NCI-H2227 treated with DMSO at 0.1 percent for 48 hours (cell line): ENCODE results near the gene F12.
A peak's percentile ranks its signal among the peaks of the same experiment; 100 is the strongest.
"Not testable (repeated sequence)": the region's sequence is repeated elsewhere in the genome, so short reads cannot be mapped to it uniquely, and the experiment has no call there.

Experiments
- DNase-seq: peaks from one replicate; lab custom pipeline; 2025; lab: John Stamatoyannopoulos, UW

The F12 gene

GRCh38 chr5:177432143-177432838, 22.9 kb upstream of the F12 start:
- no peak for DNase-seq

GRCh38 chr5:177431317-177432142, 22.2 kb upstream of the F12 start:
- no peak for DNase-seq

GRCh38 chr5:177430972-177431316, 21.6 kb upstream of the F12 start:
- DNase-seq, result no peak

GRCh38 chr5:177430140-177430951, 21.0 kb upstream of the F12 start:
- no peak for DNase-seq

- no peak for DNase-seq
These were observed 20.1 kb upstream of the F12 start for GRCh38 chr5:177429248-177430040.

- no peak for DNase-seq
These were observed 19.3 kb upstream of the F12 start for GRCh38 chr5:177428574-177429217.

GRCh38 chr5:177427919-177428573, 18.7 kb upstream of the F12 start:
- DNase-seq, result no peak

- no peak for DNase-seq
These were observed 18.0 kb upstream of the F12 start for GRCh38 chr5:177427211-177427822.

- DNase-seq, result no peak
These were observed 17.3 kb upstream of the F12 start, which contains the start of gene GRK6 for GRCh38 chr5:177426566-177427210. TSS of gene GRK6 (plus strand) at chr5:177426676. CDS start at chr5:177426846, 170 bp downstream.

GRCh38 chr5:177425801-177426565, 16.6 kb upstream of the F12 start:
- peak; percentile 97 for DNase-seq

GRCh38 chr5:177425196-177425800, 15.9 kb upstream of the F12 start:
- DNase-seq, result no peak

- no peak for DNase-seq
These were observed 14.3 kb upstream of the F12 start for GRCh38 chr5:177423671-177424070.

- DNase-seq, result no peak
These were observed 11.9 kb upstream of the F12 start for GRCh38 chr5:177421062-177421798.

GRCh38 chr5:177420472-177420871, 11.1 kb upstream of the F12 start:
- DNase-seq, result not testable (repeated sequence)

GRCh38 chr5:177419046-177419445, 9.7 kb upstream of the F12 start:
- DNase-seq, result no peak

GRCh38 chr5:177417081-177417480, 7.7 kb upstream of the F12 start:
- DNase-seq, result not testable (repeated sequence)

GRCh38 chr5:177414481-177414880, 5.1 kb upstream of the F12 start:
- no peak for DNase-seq
